MCF 10A (cell line): ENCODE results near the gene PXMP4. TPM values are rescaled to one million over a fixed set of nuclear protein-coding genes. Genes with fewer than 3 reads are reported as not detected.

Source experiments
- BruUV-seq: library from RNA; stranded (reverse); fragments of 400-500 nt; replicated peaks from 2 replicates; lab custom pipeline; 2021; lab: Mats Ljungman, UMichigan
- CTCF ChIA-PET: fragments of 300-600 bp; sonication (Branson Sonifier 250); formaldehyde crosslinking; extraction: SDS; loops from one replicate; lab custom pipeline; 2021; ENCODE audit warnings: antibody characterized with exemption, inconsistent platforms; lab: Yijun Ruan, JAX
- POLR2A ChIA-PET: fragments of 300-600, 350-650 bp; sonication (Branson Sonifier 250); formaldehyde crosslinking; extraction: SDS; loops from one replicate; lab custom pipeline; 2020; ENCODE audit warnings: antibody characterized with exemption, inconsistent platforms; lab: Yijun Ruan, JAX
- DNase-seq: peaks from one replicate; pipeline ENCODE4 v3.0.0-alpha.2; 2018; ENCODE audit not compliant: unreplicated experiment
- H3K27ac Mint-ChIP-seq: one replicate; pipeline ENCODE4 v1.8.0; 2022; ENCODE audit warnings: mild to moderate bottlenecking, low read depth, mixed read lengths; ENCODE audit not compliant: unreplicated experiment
- H3K27me3 Mint-ChIP-seq: one replicate; pipeline ENCODE4 v1.8.0; 2022; ENCODE audit warnings: mixed read lengths; ENCODE audit not compliant: insufficient read depth, unreplicated experiment
- H3K36me3 Mint-ChIP-seq: one replicate; pipeline ENCODE4 v1.8.0; 2022; ENCODE audit warnings: mild to moderate bottlenecking, moderate library complexity, mixed read lengths; ENCODE audit not compliant: insufficient read depth, unreplicated experiment
- H3K4me1 Mint-ChIP-seq: one replicate; pipeline ENCODE4 v1.8.0; 2022; ENCODE audit warnings: mixed read lengths; ENCODE audit not compliant: insufficient read depth, unreplicated experiment
- H3K4me3 Mint-ChIP-seq: one replicate; pipeline ENCODE4 v1.8.0; 2022; ENCODE audit warnings: mild to moderate bottlenecking, moderate library complexity, mixed read lengths; ENCODE audit not compliant: unreplicated experiment
- H3K9me3 Mint-ChIP-seq: one replicate; pipeline ENCODE4 v1.8.0; 2022; ENCODE audit warnings: mixed read lengths; ENCODE audit not compliant: unreplicated experiment
- CTCF ChIP-seq: fragments of 200-600 bp; IDR thresholded peaks from one replicate; pipeline ENCODE4 v1.8.0; 2022; ENCODE audit warnings: antibody characterized with exemption, mild to moderate bottlenecking; ENCODE audit not compliant: unreplicated experiment
- intact Hi-C: fragments of 100-400 bp; cut with micrococcal nuclease; formaldehyde crosslinking; loops from 2 replicates; pipeline ENCODE4 v1.14.1; 2022
- total RNA-seq: library from RNA; stranded (reverse); gene quantifications from 2 replicates; pipeline ENCODE4 v1.2.3, GENCODE V29; 2022

PXMP4 gene
- total RNA-seq, 1 experiment from 2014 or later: 3.9 TPM

DNA sequence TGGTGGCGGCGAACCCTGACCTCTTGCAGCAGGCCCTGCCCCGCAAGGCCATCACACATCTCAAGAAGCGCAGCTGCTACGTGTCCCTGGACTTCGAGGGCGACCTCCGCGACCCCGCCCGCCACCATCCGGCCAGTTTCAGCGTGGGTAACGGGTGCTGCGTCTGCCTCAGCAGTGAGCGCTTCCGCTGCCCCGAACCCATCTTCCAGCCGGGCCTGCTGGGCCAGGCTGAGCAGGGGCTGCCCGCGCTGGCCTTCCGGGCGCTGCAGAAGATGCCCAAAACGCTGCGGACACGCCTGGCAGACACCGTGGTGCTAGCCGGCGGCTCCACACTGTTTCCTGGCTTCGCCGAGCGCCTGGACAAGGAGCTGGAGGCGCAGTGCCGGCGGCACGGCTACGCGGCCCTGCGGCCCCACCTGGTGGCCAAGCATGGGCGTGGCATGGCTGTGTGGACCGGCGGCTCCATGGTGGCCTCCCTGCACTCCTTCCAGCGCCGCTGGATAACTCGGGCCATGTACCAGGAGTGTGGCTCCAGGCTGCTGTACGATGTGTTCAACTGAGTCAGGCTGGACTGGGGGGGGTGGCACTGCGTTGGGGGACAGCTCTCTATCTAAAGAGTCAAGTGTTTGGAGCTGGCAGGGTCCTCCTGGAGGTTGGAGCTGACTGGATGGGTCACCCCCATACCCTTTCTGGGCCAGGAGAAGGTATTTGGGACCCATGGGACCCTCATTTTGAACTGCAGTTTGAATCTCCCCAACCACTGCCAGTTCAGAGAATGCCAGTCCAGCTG, 52.2 kb downstream of the PXMP4 start:
- DNase-seq: peak; percentile 84
- peaks cover 17% of the 10 kb centered on the region for H3K4me1 Mint-ChIP-seq
- peak overlapping the region; percentile 98 for H3K4me3 Mint-ChIP-seq
- peaks cover 12% of the 10 kb centered on the region for H3K36me3 Mint-ChIP-seq
- H3K27ac Mint-ChIP-seq: peak overlapping the region; percentile 27
- intact Hi-C loops: loop anchor here (1.0 to 5.0 kb wide), 5 partner anchors 63 to 461 kb away; partner anchors contain the start of genes CDK5RAP1 and ZNF341
- no peaks in the 10 kb centered on the region for H3K27me3 Mint-ChIP-seq
- peak; percentile 87 for TF ChIP-seq CTCF
- no peaks in the 10 kb centered on the region for H3K9me3 Mint-ChIP-seq
- BruUV-seq: TSS peak; percentile 17
- ChIA-PET POLR2A (interaction anchor here (0.6 to 4.4 kb wide), 31 partner anchors 7 to 1929 kb away, joined by 3 to 38 read pairs (median 4); partner anchors contain the start of genes CBFA2T2, CDK5RAP1, CHMP4B and EIF2S2), CTCF (interaction anchor here (0.5 to 7.0 kb wide), 63 partner anchors 9 to 766 kb away, joined by 3 to 53 read pairs (median 4); partner anchors contain the start of genes CBFA2T2 and SNTA1)

DNA sequence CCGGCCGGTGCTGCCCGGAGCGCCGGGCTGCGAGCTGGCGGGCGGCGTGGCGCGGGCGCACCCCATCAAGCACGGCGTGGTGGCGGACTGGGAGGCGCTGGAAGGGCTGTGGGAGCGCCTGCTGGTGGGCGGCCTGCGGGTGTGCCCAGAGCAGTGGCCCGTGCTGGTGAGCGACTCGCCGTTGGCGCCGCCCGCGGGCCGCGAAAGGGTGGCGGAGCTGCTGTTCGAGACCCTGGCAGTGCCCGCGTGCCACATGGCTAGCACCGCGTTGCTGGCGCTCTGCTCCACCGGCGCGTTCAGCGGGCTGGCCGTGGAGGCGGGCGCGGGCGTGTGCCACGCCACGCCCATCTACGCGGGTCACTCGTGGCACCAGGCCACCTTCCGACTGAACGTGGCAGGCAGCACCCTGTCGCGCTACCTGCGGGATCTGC, 52.9 kb downstream of the PXMP4 start:
- ChIA-PET POLR2A (interaction anchor here (0.6 to 4.4 kb wide), 31 partner anchors 8 to 939 kb away, joined by 3 to 38 read pairs (median 4); partner anchors contain the start of genes CBFA2T2, CDK5RAP1, CHMP4B and EIF2S2), CTCF (interaction anchor here (0.6 to 7.0 kb wide), 45 partner anchors 10 to 765 kb away, joined by 3 to 53 read pairs (median 4); partner anchors contain the start of genes CDK5RAP1 and SNTA1)
- Mint-ChIP-seq H3K9me3 (no peaks in the 10 kb centered on the region), H3K36me3 (peaks cover 12% of the 10 kb centered on the region), H3K4me3 (peak overlapping the region; percentile 98), H3K4me1 (peaks cover 14% of the 10 kb centered on the region), H3K27ac (peak overlapping the region; percentile 27), H3K27me3 (no peaks in the 10 kb centered on the region)
- BruUV-seq: no TSS peak
- TF ChIP-seq CTCF: no peak
- intact Hi-C loops: loop anchor here (1.0 to 5.0 kb wide), 4 partner anchors 64 to 462 kb away; partner anchors contain the start of genes CDK5RAP1 and ZNF341
- peak; percentile 38 for DNase-seq

DNA sequence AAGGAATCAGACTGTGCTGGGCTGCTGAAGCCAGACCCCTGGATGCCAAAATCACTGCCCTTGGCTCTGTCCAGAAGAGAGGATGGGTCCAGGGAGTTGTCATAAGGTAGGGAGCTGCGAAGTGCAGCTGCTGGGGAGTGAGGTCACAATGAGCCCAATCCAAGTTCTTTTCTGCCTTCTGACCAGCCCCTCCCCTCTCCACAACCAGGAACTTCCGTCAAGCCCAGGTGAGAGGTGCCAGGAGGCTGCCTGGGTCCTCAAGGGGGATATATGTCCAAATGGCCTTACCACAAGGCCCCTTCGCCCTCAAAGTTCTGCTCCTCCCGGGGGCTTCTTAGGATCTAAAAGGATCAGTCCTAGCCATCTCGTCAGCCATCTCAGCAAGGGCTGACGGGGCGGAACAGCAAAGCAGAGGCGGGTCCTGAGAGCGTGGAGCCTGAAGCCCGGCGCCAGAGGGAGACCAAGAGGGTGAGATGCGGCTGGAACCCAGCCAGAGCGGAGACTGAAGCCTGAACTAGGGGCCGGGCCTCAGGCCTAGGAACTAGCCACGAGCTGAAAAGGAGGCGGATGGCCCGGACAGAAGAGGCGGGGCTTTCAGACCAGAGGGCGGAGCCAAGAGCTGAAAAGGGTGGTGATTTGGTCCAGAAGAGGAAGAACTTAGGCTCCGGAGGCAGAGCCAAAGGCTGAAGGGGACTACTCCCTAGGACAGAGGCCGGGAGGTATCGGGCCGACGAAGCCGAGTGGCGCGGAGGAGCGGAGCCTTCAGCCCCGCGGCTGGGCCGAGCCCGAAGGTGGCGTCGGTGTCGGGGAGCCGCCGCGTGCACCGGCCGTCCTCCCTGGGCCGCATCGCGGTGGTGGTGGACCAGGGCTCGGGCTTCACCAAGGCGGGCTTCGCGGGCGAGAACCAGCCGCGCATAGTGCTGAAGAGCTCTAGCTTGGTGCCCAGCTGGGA, 53.5 kb downstream of the PXMP4 start, which contains the start of gene ACTL10:
ACTL10 (plus strand) TSS at position 651 of the 952 bp plus-strand sequence. CDS start 555 bp downstream, outside the sequence.
- Mint-ChIP-seq H3K27me3 (no peaks in the 10 kb centered on the region), H3K27ac (peak within 1 kb of the TSS; percentile 74), H3K9me3 (no peaks in the 10 kb centered on the region), H3K4me1 (peaks cover 14% of the 10 kb centered on the region), H3K4me3 (peak within 1 kb of the TSS; percentile 98), H3K36me3 (peaks cover 12% of the 10 kb centered on the region)
- TF ChIP-seq CTCF: no peak
- intact Hi-C loops: loop anchor here (1.0 to 5.0 kb wide), 4 partner anchors 64 to 463 kb away; partner anchors contain the start of genes CDK5RAP1 and ZNF341
- ChIA-PET CTCF (interaction anchor here (0.6 to 7.0 kb wide), 33 partner anchors 10 to 1477 kb away, joined by 3 to 53 read pairs (median 4); partner anchors contain the start of gene CDK5RAP1), POLR2A (interaction anchor here (0.6 to 4.4 kb wide), 37 partner anchors 9 to 463 kb away, joined by 3 to 38 read pairs (median 4); partner anchors contain the start of genes CBFA2T2, CDK5RAP1, CHMP4B and EIF2S2)
- BruUV-seq: TSS peak; percentile 12
- peak; percentile 99 for DNase-seq
